Brain microvascular endothelial cell (primary cell): Measurements from ENCODE around the gene NSG1.
"Not testable (repeated sequence)": the region's sequence is repeated elsewhere in the genome, so short reads cannot be mapped to it uniquely, and the experiment has no call there.

Experiments used
- DNase-seq: peaks from one replicate; pipeline ENCODE4 v3.0.0-alpha.2; 2020
- H3K27ac ChIP-seq: fragments of 250-450 bp; sonication (Bioruptor Pico); 2 replicates; pipeline ENCODE4 v1.5.1; 2020; ENCODE audit warnings: mild to moderate bottlenecking, moderate library complexity
- H3K27me3 ChIP-seq: fragments of 250-450 bp; sonication (Bioruptor Pico); replicated peaks from 2 replicates; pipeline ENCODE4 v1.5.1; 2020; ENCODE audit warnings: mild to moderate bottlenecking
- H3K36me3 ChIP-seq: fragments of 250-450 bp; sonication (Bioruptor Pico); replicated peaks from 2 replicates; pipeline ENCODE4 v1.5.1; 2020; ENCODE audit warnings: mild to moderate bottlenecking
- H3K4me3 ChIP-seq: 2 replicates; pipeline ENCODE4 v1.5.1; 2011; ENCODE audit warnings: low read depth, mild to moderate bottlenecking, control low read depth, low read length, moderate library complexity
- CTCF ChIP-seq: IDR thresholded peaks from 2 replicates; pipeline ENCODE4 v1.5.1; 2011; ENCODE audit warnings: low read depth, mild to moderate bottlenecking, moderate library complexity, low read length, control low read depth, inconsistent platforms; ENCODE audit errors: missing control alignments
- in situ Hi-C: cut with HindIII; loops from 2 replicates; pipeline ENCODE4 v1.10.0; 2017; ENCODE audit warnings: low sequenced_read_pairs, low pct_ligation_motif_present

NSG1 gene

GRCh38 chr4:4344915-4345527 is 41.9 kb upstream of the NSG1 start:
- Histone ChIP-seq H3K36me3 (no peaks in the 10 kb centered on the region), H3K4me3 (no peak overlapping the region), H3K27ac (no peak overlapping the region), H3K27me3 (no peaks in the 10 kb centered on the region)
- no peak for DNase-seq
- TF ChIP-seq CTCF = no peak
- in situ Hi-C loops = no loop called here

- in situ Hi-C loops = no loop called here
- H3K4me3 ChIP-seq = no peak overlapping the region
- no peak for DNase-seq
- H3K36me3 ChIP-seq = no peaks in the 10 kb centered on the region
- H3K27me3 ChIP-seq = no peaks in the 10 kb centered on the region
- no peak overlapping the region for H3K27ac ChIP-seq
- no peak for TF ChIP-seq CTCF
Measured at GRCh38 chr4:4347585-4347984, 39.3 kb upstream of the NSG1 start.

GRCh38 chr4:4348585-4348984 is 38.3 kb upstream of the NSG1 start:
- H3K27ac ChIP-seq, H3K4me3 ChIP-seq, H3K36me3 ChIP-seq, DNase-seq, H3K27me3 ChIP-seq, in situ Hi-C loops: not testable (repeated sequence)

GRCh38 chr4:4349867-4350266 is 37.0 kb upstream of the NSG1 start:
- Histone ChIP-seq H3K36me3 (no peaks in the 10 kb centered on the region), H3K4me3 (no peak overlapping the region), H3K27ac (no peak overlapping the region), H3K27me3 (no peaks in the 10 kb centered on the region)
- in situ Hi-C loops = no loop called here
- no peak for DNase-seq
- TF ChIP-seq CTCF = no peak

- DNase-seq = no peak
- in situ Hi-C loops = no loop called here
- H3K4me3 ChIP-seq = no peak overlapping the region
- H3K27me3 ChIP-seq = peaks cover 2% of the 10 kb centered on the region
- H3K27ac ChIP-seq = no peak overlapping the region
- no peak for TF ChIP-seq CTCF
- no peaks in the 10 kb centered on the region for H3K36me3 ChIP-seq
Measured at GRCh38 chr4:4350909-4351308, 36.0 kb upstream of the NSG1 start.

- Histone ChIP-seq H3K4me3 (no peak overlapping the region), H3K27me3 (peaks cover 2% of the 10 kb centered on the region), H3K27ac (no peak overlapping the region), H3K36me3 (no peaks in the 10 kb centered on the region)
- DNase-seq = no peak
- in situ Hi-C loops = no loop called here
- no peak for TF ChIP-seq CTCF
Measured at GRCh38 chr4:4355302-4355701, 31.6 kb upstream of the NSG1 start.
